Activated CD8-positive, alpha-beta memory T cell treated with anti-CD3 and anti-CD28 coated beads, Interleukin-2, amount 50 U/mL, for 1 hour (primary cell): Measurements from ENCODE around the gene MCC.

Experiments
- DNase-seq: peaks from one replicate; pipeline ENCODE4 v3.0.0-alpha.2; 2020; ENCODE audit errors: extremely low read depth

The MCC gene

GRCh38 chr5:113058706-113059226 is 429.5 kb downstream of the MCC start:
- DNase-seq: no peak

- no peak for DNase-seq
Measured at GRCh38 chr5:113058269-113058668, 430.0 kb downstream of the MCC start.

- no peak for DNase-seq
Measured at GRCh38 chr5:113057557-113057984, 430.7 kb downstream of the MCC start.

GRCh38 chr5:113056988-113057387 is 431.3 kb downstream of the MCC start:
- no peak for DNase-seq

GRCh38 chr5:113054899-113055298 is 433.4 kb downstream of the MCC start:
- no peak for DNase-seq

- DNase-seq: no peak
Measured at GRCh38 chr5:113053511-113053995, 434.7 kb downstream of the MCC start.

- DNase-seq: no peak
Measured at GRCh38 chr5:113052041-113052795, 436.0 kb downstream of the MCC start.

GRCh38 chr5:113050721-113051382 is 437.4 kb downstream of the MCC start:
- no peak for DNase-seq

GRCh38 chr5:113048931-113049330 is 439.3 kb downstream of the MCC start:
- no peak for DNase-seq

GRCh38 chr5:113047733-113048652 is 440.3 kb downstream of the MCC start:
- no peak for DNase-seq

GRCh38 chr5:113047234-113047633 is 441.0 kb downstream of the MCC start:
- no peak for DNase-seq

- DNase-seq: no peak
Measured at GRCh38 chr5:113044776-113045465, 443.3 kb downstream of the MCC start.

GRCh38 chr5:113043491-113043931 is 444.7 kb downstream of the MCC start:
- DNase-seq: no peak

GRCh38 chr5:113042491-113043243 is 445.6 kb downstream of the MCC start:
- DNase-seq: no peak

GRCh38 chr5:113040672-113041260 is 447.5 kb downstream of the MCC start:
- DNase-seq: no peak

- DNase-seq: no peak
Measured at GRCh38 chr5:113039934-113040285, 448.3 kb downstream of the MCC start.

GRCh38 chr5:113039229-113039933 is 448.9 kb downstream of the MCC start:
- DNase-seq: no peak

- no peak for DNase-seq
Measured at GRCh38 chr5:113038714-113039113, 449.5 kb downstream of the MCC start.

GRCh38 chr5:113038136-113038535 is 450.1 kb downstream of the MCC start:
- DNase-seq: no peak

- no peak for DNase-seq
Measured at GRCh38 chr5:113036826-113037225, 451.4 kb downstream of the MCC start.
